A673 (cell line): ENCODE data around the gene FCER1G.

Source experiments
- CTCF ChIP-seq: fragments of 300-800, 200-600 bp; sonication (generic); conservative IDR thresholded peaks from 2 replicates; pipeline ENCODE4 v1.5.1; 2017; ENCODE audit warnings: low read depth, mild to moderate bottlenecking, antibody characterized with exemption, low read length, moderate library complexity, mixed read lengths
- EZH2 ChIP-seq: fragments of 200-600 bp; sonication (generic); IDR thresholded peaks from 2 replicates; pipeline ENCODE4 v1.6.1; 2017; ENCODE audit warnings: borderline replicate concordance, low read depth, mild to moderate bottlenecking, mixed read lengths, antibody characterized with exemption, low read length; ENCODE audit not compliant: poor library complexity, severe bottlenecking

GRCh38 chr1:161197560-161198193 is 17.4 kb upstream of the FCER1G start:
- TF ChIP-seq CTCF (no peak), EZH2 (no peak)
